Fibroblast of gingiva (primary cell): ENCODE data around the gene TKTL2.

ENCODE experiments used
- DNase-seq: peaks from one replicate; pipeline ENCODE4 v3.0.0-alpha.2; 2011; ENCODE audit warnings: low read depth

The TKTL2 gene

GRCh38 chr4:163473576-163473975 is at the start of gene TKTL2:
Gene TKTL2 (minus strand): TSS chr4:163473754. CDS start chr4:163473734, 20 bp downstream.
- no peak for DNase-seq

- no peak for DNase-seq
Measured at GRCh38 chr4:163515198-163515597, 41.6 kb upstream of the TKTL2 start.

- DNase-seq = no peak
Measured at GRCh38 chr4:163505374-163505773, 31.8 kb upstream of the TKTL2 start.

GRCh38 chr4:163500586-163500985 is 27.0 kb upstream of the TKTL2 start:
- no peak for DNase-seq

GRCh38 chr4:163495900-163496299 is 22.3 kb upstream of the TKTL2 start:
- no peak for DNase-seq

GRCh38 chr4:163494360-163495241 is 21.0 kb upstream of the TKTL2 start, which contains the start of gene TMA16:
Gene TMA16 (plus strand): TSS chr4:163494690. CDS start chr4:163494802, 112 bp downstream.
- peak; percentile 93 for DNase-seq

GRCh38 chr4:163493643-163494359 is 20.2 kb upstream of the TKTL2 start:
- DNase-seq = no peak

- DNase-seq = no peak
Measured at GRCh38 chr4:163492951-163493504, 19.5 kb upstream of the TKTL2 start.

- no peak for DNase-seq
Measured at GRCh38 chr4:163489929-163490328, 16.4 kb upstream of the TKTL2 start.

- no peak for DNase-seq
Measured at GRCh38 chr4:163486321-163486720, 12.8 kb upstream of the TKTL2 start.

- no peak for DNase-seq
Measured at GRCh38 chr4:163485589-163485988, 12.0 kb upstream of the TKTL2 start.

GRCh38 chr4:163484906-163485305 is 11.4 kb upstream of the TKTL2 start:
- peak; percentile 20 for DNase-seq

- DNase-seq = no peak
Measured at GRCh38 chr4:163482190-163482589, 8.6 kb upstream of the TKTL2 start.

GRCh38 chr4:163476761-163477438 is 3.3 kb upstream of the TKTL2 start:
- DNase-seq = no peak

- no peak for DNase-seq
Measured at GRCh38 chr4:163474027-163474426, 473 bp upstream of the TKTL2 start.

- DNase-seq = no peak
Measured at GRCh38 chr4:163473130-163473529, 424 bp downstream of the TKTL2 start.

- no peak for DNase-seq
Measured at GRCh38 chr4:163470391-163470790, 3.2 kb downstream of the TKTL2 start.

- no peak for DNase-seq
Measured at GRCh38 chr4:163467082-163467770, 6.3 kb downstream of the TKTL2 start.

GRCh38 chr4:163462556-163462955 is 11.0 kb downstream of the TKTL2 start:
- DNase-seq = no peak

GRCh38 chr4:163448540-163449203 is 24.9 kb downstream of the TKTL2 start:
- no peak for DNase-seq

GRCh38 chr4:163447481-163447880 is 26.1 kb downstream of the TKTL2 start:
- no peak for DNase-seq
